ENCODE data around the gene TENM3. TPM values are rescaled to one million over a fixed set of nuclear protein-coding genes. Genes with fewer than 3 reads are reported as not detected.

Gene TENM3
- total RNA-seq, 1 experiment from 2014 or later = not detected

DNA sequence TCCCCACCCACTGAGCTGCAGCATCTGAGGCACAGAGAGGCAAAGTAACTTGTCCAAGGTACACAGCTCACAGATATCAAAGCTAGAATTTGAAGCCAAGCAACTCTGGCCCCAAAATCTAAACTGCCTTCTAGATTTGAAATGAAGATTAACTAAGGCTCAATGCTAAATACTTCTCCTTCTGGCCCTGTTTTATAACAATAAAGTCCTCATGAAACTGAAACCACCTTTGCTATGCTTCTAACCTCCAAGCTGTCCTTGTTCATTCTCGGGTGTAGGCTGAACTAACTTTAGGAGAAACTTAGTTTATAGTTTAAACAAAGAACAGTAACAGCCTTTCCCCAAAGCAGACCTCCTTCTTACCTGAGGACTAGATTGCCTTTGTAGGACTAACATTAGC is 580.4 kb downstream of the TENM3 start:
- no peak overlapping the region for H2AFZ ChIP-seq
- H3K4me2 ChIP-seq = no peak overlapping the region
- H4K20me1 ChIP-seq (ENCODE audit: insufficient read depth) = no peaks in the 10 kb centered on the region
- H3K27me3 ChIP-seq (ENCODE audit: insufficient read depth, low read depth) = peaks cover 30% of the 10 kb centered on the region
- H3F3A ChIP-seq (ENCODE audit: insufficient read depth, low read depth) = no peaks in the 10 kb centered on the region
- BruUV-seq (replicated peaks) = no TSS peak
- ChIA-PET POLR2A (ENCODE audit: unreplicated experiment) (no interaction called here), CTCF (no interaction called here)
- no peaks in the 10 kb centered on the region for H3K79me2 ChIP-seq (ENCODE audit: low read depth)
- no peaks in the 10 kb centered on the region for H3K36me3 ChIP-seq (ENCODE audit: low read depth)
- H3K4me3 ChIP-seq = no peak overlapping the region
- no peaks in the 10 kb centered on the region for H3K9me2 ChIP-seq (ENCODE audit: insufficient read depth)
- no peak for DNase-seq
- no peaks in the 10 kb centered on the region for H3K9me3 ChIP-seq (ENCODE audit: insufficient read depth, low read depth)
- TF ChIP-seq, protein P1, sequence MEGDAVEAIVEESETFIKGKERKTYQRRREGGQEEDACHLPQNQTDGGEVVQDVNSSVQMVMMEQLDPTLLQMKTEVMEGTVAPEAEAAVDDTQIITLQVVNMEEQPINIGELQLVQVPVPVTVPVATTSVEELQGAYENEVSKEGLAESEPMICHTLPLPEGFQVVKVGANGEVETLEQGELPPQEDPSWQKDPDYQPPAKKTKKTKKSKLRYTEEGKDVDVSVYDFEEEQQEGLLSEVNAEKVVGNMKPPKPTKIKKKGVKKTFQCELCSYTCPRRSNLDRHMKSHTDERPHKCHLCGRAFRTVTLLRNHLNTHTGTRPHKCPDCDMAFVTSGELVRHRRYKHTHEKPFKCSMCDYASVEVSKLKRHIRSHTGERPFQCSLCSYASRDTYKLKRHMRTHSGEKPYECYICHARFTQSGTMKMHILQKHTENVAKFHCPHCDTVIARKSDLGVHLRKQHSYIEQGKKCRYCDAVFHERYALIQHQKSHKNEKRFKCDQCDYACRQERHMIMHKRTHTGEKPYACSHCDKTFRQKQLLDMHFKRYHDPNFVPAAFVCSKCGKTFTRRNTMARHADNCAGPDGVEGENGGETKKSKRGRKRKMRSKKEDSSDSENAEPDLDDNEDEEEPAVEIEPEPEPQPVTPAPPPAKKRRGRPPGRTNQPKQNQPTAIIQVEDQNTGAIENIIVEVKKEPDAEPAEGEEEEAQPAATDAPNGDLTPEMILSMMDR (conservative IDR thresholded peaks at IDR 0.05) = no peak
- no peak for TF ChIP-seq EZH2 (IDR thresholded peaks at IDR 0.05; ENCODE audit: low read depth)
- no peaks in the 10 kb centered on the region for H3K4me1 ChIP-seq (replicated peaks; ENCODE audit: insufficient read depth)
- H3K27ac ChIP-seq = no peak overlapping the region
- intact Hi-C loops (cut with micrococcal nuclease; ENCODE audit: unreplicated experiment) = no loop called here

DNA sequence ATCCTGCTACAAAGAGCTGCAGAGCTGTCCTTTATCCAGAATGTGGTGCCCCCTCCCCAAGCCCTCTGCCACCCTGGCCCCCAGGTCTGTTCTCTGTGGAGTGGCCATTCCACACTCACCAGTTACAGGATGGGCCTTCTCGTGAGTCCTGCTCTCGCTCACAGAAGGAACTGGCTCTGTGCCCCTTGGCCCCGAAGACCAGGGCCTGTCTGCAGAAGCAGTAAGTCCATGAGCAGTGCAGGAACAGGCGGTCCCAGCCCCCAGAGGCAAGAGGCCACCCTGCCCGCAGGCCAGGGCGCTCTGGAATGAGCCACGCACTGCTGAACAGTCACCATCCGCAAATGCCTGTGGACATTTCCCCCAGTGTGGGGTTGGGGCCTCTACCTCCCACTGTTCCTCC is 581.8 kb downstream of the TENM3 start:
- intact Hi-C loops (cut with micrococcal nuclease; ENCODE audit: unreplicated experiment) = no loop called here
- H2AFZ ChIP-seq = no peak overlapping the region
- no peaks in the 10 kb centered on the region for H3K79me2 ChIP-seq (ENCODE audit: low read depth)
- no peaks in the 10 kb centered on the region for H3K36me3 ChIP-seq (ENCODE audit: low read depth)
- no peak for TF ChIP-seq EZH2 (IDR thresholded peaks at IDR 0.05; ENCODE audit: low read depth)
- TF ChIP-seq, protein P1 (conservative IDR thresholded peaks at IDR 0.05) = no peak
- no peak for DNase-seq
- CTCF ChIA-PET = no interaction called here
- H3K4me2 ChIP-seq = no peak overlapping the region
- H3K4me3 ChIP-seq = no peak overlapping the region
- no peaks in the 10 kb centered on the region for H4K20me1 ChIP-seq (ENCODE audit: insufficient read depth)
- peaks cover 44% of the 10 kb centered on the region for H3K27me3 ChIP-seq (ENCODE audit: insufficient read depth, low read depth)
- H3K4me1 ChIP-seq (replicated peaks; ENCODE audit: insufficient read depth) = no peaks in the 10 kb centered on the region
- H3F3A ChIP-seq (ENCODE audit: insufficient read depth, low read depth) = no peaks in the 10 kb centered on the region
- no peaks in the 10 kb centered on the region for H3K9me3 ChIP-seq (ENCODE audit: insufficient read depth, low read depth)
- POLR2A ChIA-PET (ENCODE audit: unreplicated experiment) = no interaction called here
- no peaks in the 10 kb centered on the region for H3K9me2 ChIP-seq (ENCODE audit: insufficient read depth)
- H3K27ac ChIP-seq = no peak overlapping the region
- BruUV-seq (replicated peaks) = no TSS peak

DNA sequence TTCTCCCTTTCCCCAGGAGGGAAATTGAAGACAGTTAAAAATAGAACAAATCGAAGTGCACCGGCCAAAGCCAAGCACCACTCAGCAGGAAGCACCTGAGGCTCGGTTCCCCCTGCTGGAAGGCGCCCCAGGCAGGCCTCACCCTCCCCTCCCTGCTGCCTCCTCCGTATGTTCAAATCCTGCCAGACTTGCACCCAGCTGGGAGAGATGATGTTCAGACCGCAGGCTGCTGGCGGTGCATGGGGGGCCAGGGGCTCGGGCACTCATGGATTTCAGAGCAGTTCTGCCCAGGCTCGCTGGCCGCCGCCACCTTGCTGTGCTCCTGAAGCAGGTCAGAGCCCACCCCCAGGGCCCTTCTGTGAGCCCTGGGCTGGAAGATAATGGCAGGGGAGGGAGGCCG is 582.6 kb downstream of the TENM3 start:
- no TSS peak for BruUV-seq (replicated peaks)
- Histone ChIP-seq H3K27me3 (ENCODE audit: insufficient read depth, low read depth) (peaks cover 51% of the 10 kb centered on the region), H3K79me2 (ENCODE audit: low read depth) (no peaks in the 10 kb centered on the region), H3F3A (ENCODE audit: insufficient read depth, low read depth) (no peaks in the 10 kb centered on the region), H3K4me1 (replicated peaks; ENCODE audit: insufficient read depth) (no peaks in the 10 kb centered on the region), H2AFZ (no peak overlapping the region), H3K9me3 (ENCODE audit: insufficient read depth, low read depth) (no peaks in the 10 kb centered on the region), H3K36me3 (ENCODE audit: low read depth) (no peaks in the 10 kb centered on the region), H3K27ac (no peak overlapping the region), H4K20me1 (ENCODE audit: insufficient read depth) (no peaks in the 10 kb centered on the region), H3K9me2 (ENCODE audit: insufficient read depth) (no peaks in the 10 kb centered on the region), H3K4me2 (no peak overlapping the region), H3K4me3 (no peak overlapping the region)
- DNase-seq = no peak
- POLR2A ChIA-PET (ENCODE audit: unreplicated experiment) = no interaction called here
- TF ChIP-seq, protein P1 (conservative IDR thresholded peaks at IDR 0.05) = no peak
- no peak for TF ChIP-seq EZH2 (IDR thresholded peaks at IDR 0.05; ENCODE audit: low read depth)
- CTCF ChIA-PET = no interaction called here
- intact Hi-C loops (cut with micrococcal nuclease; ENCODE audit: unreplicated experiment) = no loop called here
